Endothelial cell of umbilical vein (primary cell): Measurements from ENCODE around the gene NUDT16L1. TPM values are rescaled to one million over a fixed set of nuclear protein-coding genes. Genes with fewer than 3 reads are reported as not detected.

Experiments used
- BruUV-seq: library from RNA; stranded (reverse); fragments of 400-500 nt; replicated peaks from 2 replicates; lab custom pipeline; 2021; lab: Mats Ljungman, UMichigan
- CTCF ChIA-PET: fragments of 300-600, 350-600 bp; sonication (Branson Sonifier 250); formaldehyde crosslinking; loops from one replicate; lab custom pipeline; 2021; ENCODE audit warnings: antibody characterized with exemption, inconsistent platforms; lab: Charles Lee
- POLR2A ChIA-PET: fragments of 300-600, 350-600 bp; sonication (Branson Sonifier 250); formaldehyde crosslinking; loops from one replicate; lab custom pipeline; 2021; ENCODE audit warnings: antibody characterized with exemption, inconsistent platforms; lab: Charles Lee
- DNase-seq: peaks from one replicate; pipeline ENCODE4 v3.0.0-alpha.2; 2011; ENCODE audit warnings: low read depth, low spot score
- FAIRE-seq: peaks from 2 replicates; lab custom pipeline; 2011; peaks lifted over from hg19 to GRCh38; lab: Jason Lieb, UNC
- H2AFZ ChIP-seq: 2 replicates; pipeline ENCODE4 v1.6.0; 2012; ENCODE audit warnings: low read depth, low read length, control low read depth, inconsistent platforms
- H3K27ac ChIP-seq: 2 replicates; pipeline ENCODE4 v1.5.1; 2011; ENCODE audit warnings: low read depth, mild to moderate bottlenecking, control low read depth, low read length, moderate library complexity; ENCODE audit not compliant: insufficient read depth
- H3K27me3 ChIP-seq, 2 experiments: 2 replicates each; pipeline versions ENCODE4 v1.6.0 to v1.6.1; 2011; ENCODE audit warnings: low read length in 2 of 2, mixed read lengths in 1 of 2; ENCODE audit not compliant: control insufficient read depth in 2 of 2, insufficient read depth in 2 of 2
- H3K36me3 ChIP-seq, 2 experiments: 2 replicates in 1 of 2; 3 replicates in 1 of 2; pipeline ENCODE4 v1.5.1; 2011; ENCODE audit warnings: low read length in 2 of 2, mild to moderate bottlenecking in 1 of 2, moderate library complexity in 1 of 2; ENCODE audit not compliant: control insufficient read depth in 2 of 2, insufficient read depth in 2 of 2; ENCODE audit errors: extremely low read depth in 1 of 2
- H3K4me1 ChIP-seq: 3 replicates; pipeline ENCODE4 v1.5.1; 2011; ENCODE audit warnings: mild to moderate bottlenecking, low read length; ENCODE audit not compliant: control insufficient read depth, insufficient read depth; ENCODE audit errors: extremely low read depth
- H3K4me2 ChIP-seq: 2 replicates; pipeline ENCODE4 v1.6.1; 2011; ENCODE audit warnings: low read length, control low read depth, mixed read lengths; ENCODE audit not compliant: insufficient read depth
- H3K4me3 ChIP-seq, 3 experiments: fragments of 200-600 bp in 1 of 3; sonication (generic), shearing (Covaris generic) in 1 of 3; replicated peaks in 1 of 3; 2 replicates each; pipeline ENCODE4 v1.5.1; 2011 to 2016; ENCODE audit warnings: control low read depth in 3 of 3, low read length in 3 of 3, mild to moderate bottlenecking in 2 of 3, inconsistent platforms in 1 of 3, low read depth in 1 of 3, moderate library complexity in 1 of 3; ENCODE audit not compliant: insufficient read depth in 1 of 3
- H3K79me2 ChIP-seq: 2 replicates; pipeline ENCODE4 v1.6.0; 2012; ENCODE audit warnings: low read length, inconsistent platforms; ENCODE audit not compliant: control insufficient read depth, insufficient read depth
- H3K9ac ChIP-seq: replicated peaks from 2 replicates; pipeline ENCODE3; 2011; ENCODE audit warnings: low read length, control low read depth; ENCODE audit not compliant: insufficient read depth; ENCODE audit errors: extremely low read depth
- H3K9me1 ChIP-seq: replicated peaks from 3 replicates; pipeline ENCODE4 v1.6.0; 2011; ENCODE audit warnings: mild to moderate bottlenecking, low read length; ENCODE audit not compliant: control insufficient read depth, insufficient read depth; ENCODE audit errors: extremely low read depth
- H3K9me3 ChIP-seq: replicated peaks from 2 replicates; pipeline ENCODE4 v1.5.1; 2012; ENCODE audit warnings: low read length, inconsistent platforms; ENCODE audit not compliant: control insufficient read depth, insufficient read depth
- H4K20me1 ChIP-seq: replicated peaks from 2 replicates; pipeline ENCODE3; 2011; ENCODE audit warnings: mild to moderate bottlenecking, low read length; ENCODE audit not compliant: control insufficient read depth, insufficient read depth; ENCODE audit errors: extremely low read depth
- CTCF ChIP-seq, 2 donors: IDR thresholded peaks; 1 replicate in 1 of 2; 2 replicates in 1 of 2; pipeline ENCODE4 v1.5.1; 2011; ENCODE audit warnings: low read length in 2 of 2, mild to moderate bottlenecking in 2 of 2, moderate library complexity in 2 of 2, control low read depth in 1 of 2, inconsistent platforms in 1 of 2, low read depth in 1 of 2; ENCODE audit not compliant: insufficient read depth in 1 of 2; ENCODE audit errors: extremely low read depth in 1 of 2
- EZH2 ChIP-seq: IDR thresholded peaks from 2 replicates; pipeline ENCODE4 v1.6.1; 2012; ENCODE audit warnings: borderline replicate concordance, low read depth, mild to moderate bottlenecking, moderate library complexity, low read length, inconsistent platforms; ENCODE audit not compliant: severe bottlenecking
- FOS ChIP-seq: IDR thresholded peaks from 2 replicates; pipeline ENCODE4 v1.6.1; 2011; ENCODE audit warnings: mild to moderate bottlenecking, low read length, moderate library complexity, borderline replicate concordance; ENCODE audit not compliant: insufficient read depth
- GATA2 ChIP-seq: IDR thresholded peaks from 2 replicates; pipeline ENCODE4 v1.7.0; 2011; ENCODE audit warnings: low read depth, mild to moderate bottlenecking, moderate library complexity, mixed read lengths, low read length; ENCODE audit not compliant: insufficient read length, insufficient read depth
- JUN ChIP-seq: IDR thresholded peaks from 2 replicates; pipeline ENCODE4 v1.6.1; 2011; ENCODE audit warnings: borderline replicate concordance, low read depth; ENCODE audit not compliant: insufficient read length, insufficient read depth
- MAX ChIP-seq: IDR thresholded peaks from 2 replicates; pipeline ENCODE4 v1.6.1; 2011; ENCODE audit not compliant: insufficient read depth, insufficient read length
- MYC ChIP-seq: IDR thresholded peaks from one replicate; pipeline ENCODE4 v1.6.1; 2011; ENCODE audit warnings: mild to moderate bottlenecking, low read depth, low read length
- POLR2A ChIP-seq: IDR thresholded peaks from 2 replicates; pipeline ENCODE4 v1.6.1; 2012; ENCODE audit warnings: low read depth, mild to moderate bottlenecking, control low read depth, low read length
- POLR2AphosphoS5 ChIP-seq: IDR thresholded peaks from 2 replicates; pipeline ENCODE4 v1.6.1; 2012; ENCODE audit warnings: low read depth, mild to moderate bottlenecking, control low read depth, low read length, moderate library complexity; ENCODE audit not compliant: insufficient read depth
- dilution Hi-C: fragments of 300-500 bp; cut with MboI; formaldehyde crosslinking; loops from one replicate; pipeline ENCODE4 v1.15.0; 2019; ENCODE audit warnings: low sequenced_read_pairs; ENCODE audit not compliant: extremely low pct_ligation_motif_present
- intact Hi-C: fragments of 100-400 bp; cut with micrococcal nuclease; formaldehyde crosslinking; loops from one replicate; pipeline ENCODE4 v1.10.0; 2022
- polyA plus RNA-seq, 4 experiments: library from polyadenylated mRNA; depleted of rRNA in 3 of 4; stranded (reverse) in 3 of 4; unstranded in 1 of 4; fragments of >200 nt; gene quantifications; 2 replicates each; pipeline versions ENCODE4 v1.2.1 to v1.2.3, GENCODE V29; 2011 to 2012; ENCODE audit warnings: missing spikeins in 1 of 4
- total RNA-seq: library from RNA; stranded (reverse); gene quantifications from 2 replicates; pipeline ENCODE4 v1.2.3, GENCODE V29; 2021

Gene NUDT16L1
- total and polyA plus RNA-seq, 2 donors (not counting 3 experiments of a cell fraction or from before 2014, with no cell fraction given): 24.7 to 53.1 TPM

GRCh38 chr16:4646773-4647643 is 46.4 kb upstream of the NUDT16L1 start:
- no peak overlapping the region for H2AFZ ChIP-seq
- FAIRE-seq (no peak), DNase-seq (no peak)
- no peaks in the 10 kb centered on the region for H3K9me3 ChIP-seq
- no peaks in the 10 kb centered on the region for H3K27me3 ChIP-seq
- no peaks in the 10 kb centered on the region for H3K9me1 ChIP-seq
- POLR2A ChIA-PET: no interaction called here
- dilution Hi-C loops: no loop called here
- CTCF ChIA-PET: no interaction called here
- H3K36me3 ChIP-seq: peaks cover 2 to 23% of the 10 kb centered on the region in 2 experiments
- no peak overlapping the region for H3K4me3 ChIP-seq
- H3K4me1 ChIP-seq: no peaks in the 10 kb centered on the region
- H3K9ac ChIP-seq: no peak overlapping the region
- TF ChIP-seq GATA2: no peak
- no peak for TF ChIP-seq MAX
- TF ChIP-seq POLR2AphosphoS5: no peak
- no peak for TF ChIP-seq POLR2A
- no peak for TF ChIP-seq MYC
- TF ChIP-seq FOS: no peak
- TF ChIP-seq JUN: no peak
- no peak for TF ChIP-seq CTCF (IDR thresholded peaks at IDR 0.05; ENCODE audit: extremely low read depth in 1 of 2, insufficient read depth in 1 of 2, low read depth in 1 of 2, low read length in 2 of 2)
- TF ChIP-seq EZH2: no peak
- no peak overlapping the region for H3K4me2 ChIP-seq
- intact Hi-C loops: no loop called here
- no peak overlapping the region for H3K27ac ChIP-seq
- no peaks in the 10 kb centered on the region for H4K20me1 ChIP-seq
- peaks cover 30% of the 10 kb centered on the region for H3K79me2 ChIP-seq
- no TSS peak for BruUV-seq
